Fibroblast of villous mesenchyme (primary cell): Measurements from ENCODE around the gene TMEM132D. TPM values are rescaled to one million over a fixed set of nuclear protein-coding genes. Genes with fewer than 3 reads are reported as not detected.

Experiments
- DNase-seq: peaks from one replicate; pipeline ENCODE4 v3.0.0-alpha.2; 2010; ENCODE audit warnings: low read depth
- H3K4me3 ChIP-seq: 2 replicates; pipeline ENCODE4 v1.5.1; 2011; ENCODE audit warnings: low read depth, mild to moderate bottlenecking, low read length
- CTCF ChIP-seq: IDR thresholded peaks from 2 replicates; pipeline ENCODE4 v1.5.1; 2012; ENCODE audit warnings: low read depth, mild to moderate bottlenecking, low read length; ENCODE audit not compliant: insufficient read depth
- total RNA-seq: library from RNA; depleted of rRNA; stranded (reverse); fragments of >200 nt; gene quantifications from 2 replicates; pipeline ENCODE4 v1.2.3, GENCODE V29; 2012

Gene TMEM132D
- total RNA-seq, 1 donor = not detected

GRCh38 chr12:129750421-129750820 lies 153.4 kb downstream of the TMEM132D start:
- DNase-seq = no peak
- H3K4me3 ChIP-seq = no peak overlapping the region
- TF ChIP-seq CTCF = no peak

DNA sequence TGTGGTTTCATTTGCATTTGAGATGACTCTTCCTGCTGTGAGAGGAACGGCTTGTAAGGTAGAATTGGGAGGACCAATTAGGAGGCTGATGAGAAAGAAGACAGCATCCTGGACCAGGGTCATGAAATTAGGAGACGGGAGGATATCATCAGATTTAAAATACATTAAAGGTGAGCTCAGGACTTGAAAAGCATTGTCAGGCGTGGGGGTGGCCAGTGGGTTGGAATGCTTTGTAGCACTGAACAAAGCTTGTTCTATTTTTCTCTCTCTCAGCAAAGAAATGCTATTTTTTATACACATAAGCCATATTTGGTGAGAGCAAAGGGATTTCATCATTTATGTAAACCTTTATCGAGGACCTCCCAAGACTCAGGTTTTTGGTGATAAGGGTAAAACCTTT lies 157.5 kb downstream of the TMEM132D start:
- no peak for TF ChIP-seq CTCF
- DNase-seq = no peak
- no peak overlapping the region for H3K4me3 ChIP-seq

- no peak for DNase-seq
- H3K4me3 ChIP-seq = no peak overlapping the region
- TF ChIP-seq CTCF = no peak
Measured at GRCh38 chr12:129729170-129729569, 174.7 kb downstream of the TMEM132D start.

- no peak for TF ChIP-seq CTCF
- H3K4me3 ChIP-seq = no peak overlapping the region
- no peak for DNase-seq
Measured at GRCh38 chr12:129727100-129727499, 176.7 kb downstream of the TMEM132D start.

DNA sequence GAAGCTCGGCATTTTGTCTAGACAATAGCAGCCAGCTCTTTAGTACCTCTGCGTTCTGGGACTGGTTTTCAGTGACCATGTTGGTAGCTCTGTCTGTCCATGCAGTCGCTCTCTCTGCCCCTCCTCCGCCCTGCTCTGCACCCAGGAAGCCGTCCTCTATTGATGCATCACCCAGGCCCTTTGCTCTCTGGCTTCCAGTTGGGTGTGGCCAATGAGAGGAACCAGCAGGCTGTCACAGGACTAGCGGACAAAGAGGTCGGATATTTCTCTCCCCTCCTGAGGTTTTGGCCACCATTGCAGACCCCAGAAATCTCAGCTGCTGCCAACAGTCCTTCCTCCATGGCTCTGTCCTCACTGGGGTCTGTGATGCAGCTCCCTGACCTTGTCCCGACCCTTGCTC lies 180.6 kb downstream of the TMEM132D start:
- H3K4me3 ChIP-seq = no peak overlapping the region
- no peak for DNase-seq
- TF ChIP-seq CTCF = no peak

DNA sequence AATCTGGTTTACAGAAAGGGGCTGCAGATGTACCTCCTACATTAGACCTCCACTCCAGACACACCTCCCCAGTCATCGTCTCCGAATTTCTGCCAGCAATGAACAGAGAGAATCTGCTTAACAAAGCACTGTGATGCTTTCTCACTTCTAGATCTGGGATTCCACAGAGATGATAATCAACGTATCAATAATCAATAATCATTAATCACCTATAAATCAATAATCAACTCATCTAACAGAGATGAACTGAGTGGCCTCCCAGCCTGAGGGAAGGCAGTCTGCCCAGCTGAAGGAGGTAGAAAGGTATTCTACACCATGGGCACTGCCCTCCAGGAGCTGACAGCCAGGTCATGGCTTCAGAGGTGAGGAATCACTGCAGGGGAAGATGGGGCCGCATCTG lies 183.2 kb downstream of the TMEM132D start:
- DNase-seq = no peak
- no peak for TF ChIP-seq CTCF
- no peak overlapping the region for H3K4me3 ChIP-seq

DNA sequence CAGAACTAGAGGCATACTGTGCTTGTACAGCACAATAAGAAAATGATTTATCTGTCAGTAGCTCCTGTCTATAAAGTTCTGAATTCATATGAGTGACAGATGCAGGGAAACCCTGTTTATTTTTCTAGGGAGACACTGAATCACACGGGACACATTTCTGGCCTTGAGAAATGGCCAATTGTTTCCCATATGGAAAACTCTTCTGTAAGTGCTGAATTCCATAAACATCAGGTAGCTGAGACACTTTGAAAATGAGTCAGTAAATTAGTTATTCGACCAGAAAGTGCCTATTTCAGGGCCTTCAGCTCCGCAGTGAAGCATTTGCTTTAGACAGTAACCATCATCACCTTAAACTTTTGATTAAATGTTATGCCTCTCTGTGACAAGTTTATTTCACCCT lies 184.4 kb downstream of the TMEM132D start:
- DNase-seq = no peak
- no peak overlapping the region for H3K4me3 ChIP-seq
- no peak for TF ChIP-seq CTCF
